ENCODE measurements around the gene FAM241A. TPM values are rescaled to one million over a fixed set of nuclear protein-coding genes. Genes with fewer than 3 reads are reported as not detected.

Gene FAM241A
- total and polyA plus RNA-seq, 9 of the 15 experiments (the other 6 are each of a cell fraction or from before 2014, with no cell fraction given): 2.3 to 8.5 (median 5.3) TPM

- no TSS peak for BruUV-seq (replicated peaks)
- no peak for ATAC-seq
- H3K79me2 ChIP-seq (ENCODE audit: control insufficient read depth, insufficient read depth, low read length): peaks cover 31% of the 10 kb centered on the region
- TF ChIP-seq, protein P1, sequence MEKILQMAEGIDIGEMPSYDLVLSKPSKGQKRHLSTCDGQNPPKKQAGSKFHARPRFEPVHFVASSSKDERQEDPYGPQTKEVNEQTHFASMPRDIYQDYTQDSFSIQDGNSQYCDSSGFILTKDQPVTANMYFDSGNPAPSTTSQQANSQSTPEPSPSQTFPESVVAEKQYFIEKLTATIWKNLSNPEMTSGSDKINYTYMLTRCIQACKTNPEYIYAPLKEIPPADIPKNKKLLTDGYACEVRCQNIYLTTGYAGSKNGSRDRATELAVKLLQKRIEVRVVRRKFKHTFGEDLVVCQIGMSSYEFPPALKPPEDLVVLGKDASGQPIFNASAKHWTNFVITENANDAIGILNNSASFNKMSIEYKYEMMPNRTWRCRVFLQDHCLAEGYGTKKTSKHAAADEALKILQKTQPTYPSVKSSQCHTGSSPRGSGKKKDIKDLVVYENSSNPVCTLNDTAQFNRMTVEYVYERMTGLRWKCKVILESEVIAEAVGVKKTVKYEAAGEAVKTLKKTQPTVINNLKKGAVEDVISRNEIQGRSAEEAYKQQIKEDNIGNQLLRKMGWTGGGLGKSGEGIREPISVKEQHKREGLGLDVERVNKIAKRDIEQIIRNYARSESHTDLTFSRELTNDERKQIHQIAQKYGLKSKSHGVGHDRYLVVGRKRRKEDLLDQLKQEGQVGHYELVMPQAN (IDR thresholded peaks at IDR 0.05; ENCODE audit: borderline replicate concordance): no peak
- TF ChIP-seq, protein P2, sequence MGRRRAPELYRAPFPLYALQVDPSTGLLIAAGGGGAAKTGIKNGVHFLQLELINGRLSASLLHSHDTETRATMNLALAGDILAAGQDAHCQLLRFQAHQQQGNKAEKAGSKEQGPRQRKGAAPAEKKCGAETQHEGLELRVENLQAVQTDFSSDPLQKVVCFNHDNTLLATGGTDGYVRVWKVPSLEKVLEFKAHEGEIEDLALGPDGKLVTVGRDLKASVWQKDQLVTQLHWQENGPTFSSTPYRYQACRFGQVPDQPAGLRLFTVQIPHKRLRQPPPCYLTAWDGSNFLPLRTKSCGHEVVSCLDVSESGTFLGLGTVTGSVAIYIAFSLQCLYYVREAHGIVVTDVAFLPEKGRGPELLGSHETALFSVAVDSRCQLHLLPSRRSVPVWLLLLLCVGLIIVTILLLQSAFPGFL (CRISPR knock-in tag; IDR thresholded peaks at IDR 0.05): no peak
- TF ChIP-seq GABPB1 (CRISPR knock-in tag; IDR thresholded peaks at IDR 0.05) (no peak), ZNF324 (CRISPR knock-in tag; IDR thresholded peaks at IDR 0.05) (no peak), TBP (optimal IDR thresholded peaks at IDR 0.05; ENCODE audit: low read depth, low read length) (no peak), ZNF778 (CRISPR knock-in tag; IDR thresholded peaks at IDR 0.05) (no peak), ZNF232 (CRISPR knock-in tag; IDR thresholded peaks at IDR 0.05) (no peak), ZNF282 (CRISPR knock-in tag; IDR thresholded peaks at IDR 0.05) (no peak), PTRF (tag; IDR thresholded peaks at IDR 0.05) (no peak), ETV5 (CRISPR knock-in tag; IDR thresholded peaks at IDR 0.05; ENCODE audit: low read depth) (no peak), ZNF785 (CRISPR knock-in tag; IDR thresholded peaks at IDR 0.05) (no peak), BCL6 (CRISPR knock-in tag; IDR thresholded peaks at IDR 0.05) (no peak), FOXP1 (CRISPR knock-in tag; IDR thresholded peaks at IDR 0.05) (no peak), HDAC3 (IDR thresholded peaks at IDR 0.05; ENCODE audit: borderline replicate concordance, partially characterized antibody) (no peak), ZC3H4 (CRISPR knock-in tag; IDR thresholded peaks at IDR 0.05; ENCODE audit: borderline replicate concordance) (no peak), MYNN (IDR thresholded peaks at IDR 0.05) (no peak), MYNN (CRISPR knock-in tag; IDR thresholded peaks at IDR 0.05) (no peak), ZBTB33 (CRISPR knock-in tag; IDR thresholded peaks at IDR 0.05) (no peak)
- TF ChIP-seq, protein P3, sequence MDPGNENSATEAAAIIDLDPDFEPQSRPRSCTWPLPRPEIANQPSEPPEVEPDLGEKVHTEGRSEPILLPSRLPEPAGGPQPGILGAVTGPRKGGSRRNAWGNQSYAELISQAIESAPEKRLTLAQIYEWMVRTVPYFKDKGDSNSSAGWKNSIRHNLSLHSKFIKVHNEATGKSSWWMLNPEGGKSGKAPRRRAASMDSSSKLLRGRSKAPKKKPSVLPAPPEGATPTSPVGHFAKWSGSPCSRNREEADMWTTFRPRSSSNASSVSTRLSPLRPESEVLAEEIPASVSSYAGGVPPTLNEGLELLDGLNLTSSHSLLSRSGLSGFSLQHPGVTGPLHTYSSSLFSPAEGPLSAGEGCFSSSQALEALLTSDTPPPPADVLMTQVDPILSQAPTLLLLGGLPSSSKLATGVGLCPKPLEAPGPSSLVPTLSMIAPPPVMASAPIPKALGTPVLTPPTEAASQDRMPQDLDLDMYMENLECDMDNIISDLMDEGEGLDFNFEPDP (CRISPR knock-in tag; IDR thresholded peaks at IDR 0.05): no peak
- ChIA-PET POLR2A (interaction anchor here (1.6 kb wide), 1 partner anchor 10 kb away, joined by 4 read pairs; no protein-coding TSS in a partner anchor), CTCF (ENCODE audit: low intra/inter-chr PET ratio) (no interaction called here)
- H3K4me1 ChIP-seq (replicated peaks in 1 of 2; ENCODE audit: control insufficient read depth in 2 of 2, insufficient read depth in 2 of 2, low read length in 2 of 2): peaks cover 8 to 10% of the 10 kb centered on the region in 2 experiments; a peak in 3 of 5 replicates
- no peak overlapping the region for H3K4me3 ChIP-seq
- H3K27me3 ChIP-seq (ENCODE audit: control insufficient read depth in 2 of 2, insufficient read depth in 2 of 2, low read length in 2 of 2): no peaks in the 10 kb centered on the region
- H3K4me2 ChIP-seq (ENCODE audit: insufficient read depth, low read length): no peak overlapping the region
- FAIRE-seq: no peak
- H2AFZ ChIP-seq (ENCODE audit: low read depth, low read length): no peak overlapping the region
- 0 out of 3 replicates have a peak, but pooled peaks cover 4% of the 10 kb centered on the region for H3K36me3 ChIP-seq (ENCODE audit: control insufficient read depth, insufficient read depth, low read length)
- H3K9me1 ChIP-seq (ENCODE audit: control insufficient read depth, insufficient read depth, low read length): no peaks in the 10 kb centered on the region
- 96% methylated on average over 3 of the region's 3 CpGs for WGBS (ENCODE audit: insufficient coverage, low coverage, missing lambda C conversion rate)
- in situ Hi-C loops (cut with MboI) (no loop called here), intact Hi-C loops (cut with micrococcal nuclease) (no loop called here)
- H3K27ac ChIP-seq (ENCODE audit: extremely low read depth, low read depth, low read length): no peak overlapping the region
- no peaks in the 10 kb centered on the region for H4K20me1 ChIP-seq (replicated peaks; ENCODE audit: control insufficient read depth, insufficient read depth, low read length)
- no peak for DNase-seq (ENCODE audit: extremely low read depth in 1 of 4, low spot score in 3 of 4)
- H3K9me3 ChIP-seq (replicated peaks; ENCODE audit: control insufficient read depth, insufficient read depth, low read depth, low read length): no peaks in the 10 kb centered on the region
- no peak overlapping the region for H3K9ac ChIP-seq (ENCODE audit: insufficient read depth in 1 of 2, low read depth in 2 of 2, low read length in 2 of 2)
These were observed 1.5 kb upstream of the FAM241A start for GRCh38 chr4:112143781-112144180.

Data from K562 (cell line).